SK-N-SH treated with all-trans-retinoic acid at 6 μM for 48 hours (cell line): ENCODE data around the gene SUGCT.

Experiments used
- ARNTL ChIP-seq: fragments of 450-650 bp; formaldehyde crosslinking; IDR thresholded peaks from 2 replicates; pipeline ENCODE4 v1.5.0; 2020; ENCODE audit warnings: low read depth, mild to moderate bottlenecking, moderate library complexity, borderline replicate concordance
- ESRRG ChIP-seq: fragments of 250-450 bp; sonication (Bioruptor Pico); IDR thresholded peaks from 2 replicates; pipeline ENCODE4 v1.6.1; 2021; ENCODE audit warnings: mild to moderate bottlenecking
- ISL1 ChIP-seq: fragments of 250-450 bp; sonication (Bioruptor Pico); IDR thresholded peaks from 2 replicates; pipeline ENCODE4 v2.1.2; 2022; ENCODE audit warnings: mild to moderate bottlenecking, moderate library complexity
- RARB ChIP-seq: fragments of 250-450 bp; sonication (Bioruptor Pico); IDR thresholded peaks from 2 replicates; pipeline ENCODE4 v1.8.0; 2021; ENCODE audit warnings: mild to moderate bottlenecking, moderate library complexity
- ZFP30 ChIP-seq: fragments of 450-650 bp; formaldehyde crosslinking; IDR thresholded peaks from 2 replicates; pipeline ENCODE4 v1.5.0; 2022; ENCODE audit warnings: mild to moderate bottlenecking, moderate library complexity
- ZNF70 ChIP-seq: fragments of 450-650 bp; formaldehyde crosslinking; IDR thresholded peaks from 2 replicates; pipeline ENCODE4 v1.5.0; 2020; ENCODE audit warnings: mild to moderate bottlenecking, moderate library complexity
- ZNF8 ChIP-seq: fragments of 450-650 bp; formaldehyde crosslinking; IDR thresholded peaks from 2 replicates; pipeline ENCODE4 v1.5.0; 2020; ENCODE audit warnings: mild to moderate bottlenecking, moderate library complexity
- TF ChIP-seq, protein P1 (sequence below): fragments of 250-450 bp; sonication (Bioruptor Pico); IDR thresholded peaks from 2 replicates; pipeline ENCODE4 v1.8.0; 2020; ENCODE audit warnings: mild to moderate bottlenecking, moderate library complexity, borderline replicate concordance
- TF ChIP-seq, protein P2 (sequence below): fragments of 250-450 bp; sonication (Bioruptor Pico); IDR thresholded peaks from 2 replicates; pipeline ENCODE4 v1.5.1; 2020; ENCODE audit warnings: low read depth, mild to moderate bottlenecking, moderate library complexity
- TF ChIP-seq, protein P3 (sequence below): fragments of 250-450 bp; sonication (Bioruptor Pico); IDR thresholded peaks from 2 replicates; pipeline ENCODE4 v1.5.0; 2020; ENCODE audit warnings: mild to moderate bottlenecking, moderate library complexity

DNA sequence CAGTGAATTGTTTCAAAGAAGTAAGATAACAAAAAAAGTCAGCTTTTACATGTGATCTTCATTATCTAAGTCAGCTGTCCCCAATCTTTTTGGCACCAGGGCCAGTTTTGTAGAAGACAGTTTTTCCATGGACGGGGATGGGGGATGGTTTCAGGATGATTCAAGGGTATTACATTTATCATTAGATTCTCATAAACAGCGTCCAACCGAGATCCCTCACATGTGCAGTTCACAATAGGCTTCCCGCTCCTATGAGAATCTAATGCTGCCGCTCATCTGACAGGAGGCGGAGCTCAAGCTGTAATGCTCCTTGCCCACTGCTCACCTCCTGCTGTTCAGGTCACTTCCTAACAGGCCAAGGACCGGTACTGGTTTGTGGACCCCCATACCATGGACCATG is 607.5 kb downstream of the SUGCT start:
- TF ChIP-seq ESRRG (CRISPR knock-in tag) (no peak), ISL1 (CRISPR knock-in tag) (no peak), RARB (no peak), ARNTL (CRISPR knock-in tag) (no peak), ZNF8 (CRISPR knock-in tag) (no peak), ZFP30 (CRISPR knock-in tag) (no peak), ZNF70 (CRISPR knock-in tag) (no peak)
- TF ChIP-seq, protein P1, sequence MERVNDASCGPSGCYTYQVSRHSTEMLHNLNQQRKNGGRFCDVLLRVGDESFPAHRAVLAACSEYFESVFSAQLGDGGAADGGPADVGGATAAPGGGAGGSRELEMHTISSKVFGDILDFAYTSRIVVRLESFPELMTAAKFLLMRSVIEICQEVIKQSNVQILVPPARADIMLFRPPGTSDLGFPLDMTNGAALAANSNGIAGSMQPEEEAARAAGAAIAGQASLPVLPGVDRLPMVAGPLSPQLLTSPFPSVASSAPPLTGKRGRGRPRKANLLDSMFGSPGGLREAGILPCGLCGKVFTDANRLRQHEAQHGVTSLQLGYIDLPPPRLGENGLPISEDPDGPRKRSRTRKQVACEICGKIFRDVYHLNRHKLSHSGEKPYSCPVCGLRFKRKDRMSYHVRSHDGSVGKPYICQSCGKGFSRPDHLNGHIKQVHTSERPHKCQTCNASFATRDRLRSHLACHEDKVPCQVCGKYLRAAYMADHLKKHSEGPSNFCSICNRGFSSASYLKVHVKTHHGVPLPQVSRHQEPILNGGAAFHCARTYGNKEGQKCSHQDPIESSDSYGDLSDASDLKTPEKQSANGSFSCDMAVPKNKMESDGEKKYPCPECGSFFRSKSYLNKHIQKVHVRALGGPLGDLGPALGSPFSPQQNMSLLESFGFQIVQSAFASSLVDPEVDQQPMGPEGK (CRISPR knock-in tag): no peak
- TF ChIP-seq, protein P2, sequence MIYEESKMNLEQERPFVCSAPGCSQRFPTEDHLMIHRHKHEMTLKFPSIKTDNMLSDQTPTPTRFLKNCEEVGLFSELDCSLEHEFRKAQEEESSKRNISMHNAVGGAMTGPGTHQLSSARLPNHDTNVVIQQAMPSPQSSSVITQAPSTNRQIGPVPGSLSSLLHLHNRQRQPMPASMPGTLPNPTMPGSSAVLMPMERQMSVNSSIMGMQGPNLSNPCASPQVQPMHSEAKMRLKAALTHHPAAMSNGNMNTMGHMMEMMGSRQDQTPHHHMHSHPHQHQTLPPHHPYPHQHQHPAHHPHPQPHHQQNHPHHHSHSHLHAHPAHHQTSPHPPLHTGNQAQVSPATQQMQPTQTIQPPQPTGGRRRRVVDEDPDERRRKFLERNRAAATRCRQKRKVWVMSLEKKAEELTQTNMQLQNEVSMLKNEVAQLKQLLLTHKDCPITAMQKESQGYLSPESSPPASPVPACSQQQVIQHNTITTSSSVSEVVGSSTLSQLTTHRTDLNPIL: no peak
- TF ChIP-seq, protein P3, sequence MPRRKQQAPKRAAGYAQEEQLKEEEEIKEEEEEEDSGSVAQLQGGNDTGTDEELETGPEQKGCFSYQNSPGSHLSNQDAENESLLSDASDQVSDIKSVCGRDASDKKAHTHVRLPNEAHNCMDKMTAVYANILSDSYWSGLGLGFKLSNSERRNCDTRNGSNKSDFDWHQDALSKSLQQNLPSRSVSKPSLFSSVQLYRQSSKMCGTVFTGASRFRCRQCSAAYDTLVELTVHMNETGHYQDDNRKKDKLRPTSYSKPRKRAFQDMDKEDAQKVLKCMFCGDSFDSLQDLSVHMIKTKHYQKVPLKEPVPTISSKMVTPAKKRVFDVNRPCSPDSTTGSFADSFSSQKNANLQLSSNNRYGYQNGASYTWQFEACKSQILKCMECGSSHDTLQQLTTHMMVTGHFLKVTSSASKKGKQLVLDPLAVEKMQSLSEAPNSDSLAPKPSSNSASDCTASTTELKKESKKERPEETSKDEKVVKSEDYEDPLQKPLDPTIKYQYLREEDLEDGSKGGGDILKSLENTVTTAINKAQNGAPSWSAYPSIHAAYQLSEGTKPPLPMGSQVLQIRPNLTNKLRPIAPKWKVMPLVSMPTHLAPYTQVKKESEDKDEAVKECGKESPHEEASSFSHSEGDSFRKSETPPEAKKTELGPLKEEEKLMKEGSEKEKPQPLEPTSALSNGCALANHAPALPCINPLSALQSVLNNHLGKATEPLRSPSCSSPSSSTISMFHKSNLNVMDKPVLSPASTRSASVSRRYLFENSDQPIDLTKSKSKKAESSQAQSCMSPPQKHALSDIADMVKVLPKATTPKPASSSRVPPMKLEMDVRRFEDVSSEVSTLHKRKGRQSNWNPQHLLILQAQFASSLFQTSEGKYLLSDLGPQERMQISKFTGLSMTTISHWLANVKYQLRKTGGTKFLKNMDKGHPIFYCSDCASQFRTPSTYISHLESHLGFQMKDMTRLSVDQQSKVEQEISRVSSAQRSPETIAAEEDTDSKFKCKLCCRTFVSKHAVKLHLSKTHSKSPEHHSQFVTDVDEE (CRISPR knock-in tag): no peak
